RCC 7860 (cell line): ENCODE data around the gene SCARF2.
"Not testable (repeated sequence)": the region's sequence is repeated elsewhere in the genome, so short reads cannot be mapped to it uniquely, and the experiment has no call there.

Experiments used
- DNase-seq: peaks from one replicate; pipeline ENCODE4 v3.0.0-alpha.2; 2015; ENCODE audit warnings: low spot score
- FAIRE-seq: peaks from 2 replicates; lab custom pipeline; 2012; peaks lifted over from hg19 to GRCh38; lab: Jason Lieb, UNC

The SCARF2 gene

DNA sequence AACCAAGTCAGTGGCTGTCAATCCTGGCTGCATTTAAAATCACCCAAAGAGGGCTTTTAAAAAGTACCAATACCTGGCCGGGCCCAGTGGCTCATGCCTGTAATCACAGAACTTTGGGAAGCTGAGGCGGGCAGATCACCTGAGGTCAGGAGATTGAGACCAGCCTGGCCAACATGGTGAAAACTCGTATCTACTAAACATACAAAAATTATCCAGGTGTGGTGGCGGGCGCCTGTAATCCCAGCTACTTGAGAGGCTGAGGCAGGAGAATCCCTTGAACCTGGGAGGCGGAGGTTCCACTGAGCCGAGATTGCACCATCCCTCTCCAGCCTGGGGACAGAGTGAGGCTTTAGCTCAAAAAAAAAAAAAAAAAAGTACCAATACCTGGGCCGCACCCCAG is 61.3 kb downstream of the SCARF2 start:
- FAIRE-seq, DNase-seq: not testable (repeated sequence)
